Measurements from ENCODE around the gene GNPTAB. TPM values are rescaled to one million over a fixed set of nuclear protein-coding genes. Genes with fewer than 3 reads are reported as not detected.

Gene GNPTAB
- total and polyA plus RNA-seq, 2 of the 4 experiments (the other 2 are of a cell fraction): 16.0 to 24.2 TPM

- ChIA-PET POLR2A (ENCODE audit: unreplicated experiment) (interaction anchor here (0.5 to 1.0 kb wide), 2 partner anchors 14 to 459 kb away, joined by 6 to 18 read pairs; no protein-coding TSS in a partner anchor), CTCF (interaction anchor here (1.3 kb wide), 1 partner anchor 13 kb away, joined by 3 read pairs; no protein-coding TSS in a partner anchor)
- no peaks in the 10 kb centered on the region for H3K9me3 ChIP-seq (ENCODE audit: control insufficient read depth, insufficient read depth, low read length)
- H2AK9ac ChIP-seq (replicated peaks; ENCODE audit: low read depth, low read length, poor library complexity): peak overlapping the region; percentile 96
- peak overlapping the region; percentile 99 for H3K27ac ChIP-seq (ENCODE audit: insufficient read depth, low read length)
- H3K36me3 ChIP-seq (ENCODE audit: control insufficient read depth, insufficient read depth, low read length): peaks cover 7% of the 10 kb centered on the region; the same call in 1 of the 2 replicates
- peak overlapping the region; percentile 99 for H3K14ac ChIP-seq (replicated peaks; ENCODE audit: low read depth, low read length)
- ATAC-seq (ENCODE audit: low read depth): peak; percentile 36
- H3K56ac ChIP-seq (ENCODE audit: extremely low read depth, insufficient read depth, low read length): peak overlapping the region; percentile 80
- DNase-seq: no peak
- peak overlapping the region; percentile 69 to 92 for H4K8ac ChIP-seq (ENCODE audit: low read depth in 2 of 2, low read length in 2 of 2)
- no TSS peak for BruUV-seq (replicated peaks)
- no peaks in the 10 kb centered on the region for H3K27me3 ChIP-seq (ENCODE audit: control insufficient read depth, insufficient read depth, low read length)
- intact Hi-C loops (cut with micrococcal nuclease): loop anchor here (2.0 kb wide), 1 partner anchor 15 kb away; no protein-coding TSS in a partner anchor
- peak overlapping the region; percentile 90 for H2AK5ac ChIP-seq (ENCODE audit: low read depth, low read length)
- peak overlapping the region; percentile 64 for H2BK20ac ChIP-seq (ENCODE audit: low read depth, low read length)
- H3K23ac ChIP-seq (ENCODE audit: low read depth, low read length): peak overlapping the region; percentile 97
- peaks cover 1% of the 10 kb centered on the region for H3K4me1 ChIP-seq (ENCODE audit: control insufficient read depth, insufficient read depth, low read length)
- TF ChIP-seq FOS (IDR thresholded peaks at IDR 0.05; ENCODE audit: low read depth, low read length) (no peak), CEBPB (IDR thresholded peaks at IDR 0.05; ENCODE audit: low read depth, low read length) (no peak), POLR2A (IDR thresholded peaks at IDR 0.05; ENCODE audit: low read depth, low read length) (no peak), BHLHE40 (IDR thresholded peaks at IDR 0.05; ENCODE audit: low read depth, low read length) (no peak), MXI1 (IDR thresholded peaks at IDR 0.05; ENCODE audit: borderline replicate concordance, low read depth, low read length) (no peak), RAD21 (IDR thresholded peaks at IDR 0.05; ENCODE audit: low read length) (no peak), NFE2L2 (IDR thresholded peaks at IDR 0.05; ENCODE audit: low read depth, low read length) (no peak), RCOR1 (IDR thresholded peaks at IDR 0.05; ENCODE audit: insufficient replicate concordance, low read length) (no peak), USF2 (IDR thresholded peaks at IDR 0.05; ENCODE audit: low read depth, low read length) (no peak), MAZ (IDR thresholded peaks at IDR 0.05; ENCODE audit: borderline replicate concordance, low read depth, low read length) (no peak), SMC3 (IDR thresholded peaks at IDR 0.05; ENCODE audit: low read depth, low read length) (no peak), CHD1 (IDR thresholded peaks at IDR 0.05; ENCODE audit: low read depth, low read length) (no peak), RFX5 (IDR thresholded peaks at IDR 0.05; ENCODE audit: low read depth, low read length) (no peak), ELK1 (IDR thresholded peaks at IDR 0.05; ENCODE audit: borderline replicate concordance, low read depth, low read length) (no peak), MAFK (IDR thresholded peaks at IDR 0.05; ENCODE audit: low read depth, low read length) (no peak)
- TF ChIP-seq, protein P1, sequence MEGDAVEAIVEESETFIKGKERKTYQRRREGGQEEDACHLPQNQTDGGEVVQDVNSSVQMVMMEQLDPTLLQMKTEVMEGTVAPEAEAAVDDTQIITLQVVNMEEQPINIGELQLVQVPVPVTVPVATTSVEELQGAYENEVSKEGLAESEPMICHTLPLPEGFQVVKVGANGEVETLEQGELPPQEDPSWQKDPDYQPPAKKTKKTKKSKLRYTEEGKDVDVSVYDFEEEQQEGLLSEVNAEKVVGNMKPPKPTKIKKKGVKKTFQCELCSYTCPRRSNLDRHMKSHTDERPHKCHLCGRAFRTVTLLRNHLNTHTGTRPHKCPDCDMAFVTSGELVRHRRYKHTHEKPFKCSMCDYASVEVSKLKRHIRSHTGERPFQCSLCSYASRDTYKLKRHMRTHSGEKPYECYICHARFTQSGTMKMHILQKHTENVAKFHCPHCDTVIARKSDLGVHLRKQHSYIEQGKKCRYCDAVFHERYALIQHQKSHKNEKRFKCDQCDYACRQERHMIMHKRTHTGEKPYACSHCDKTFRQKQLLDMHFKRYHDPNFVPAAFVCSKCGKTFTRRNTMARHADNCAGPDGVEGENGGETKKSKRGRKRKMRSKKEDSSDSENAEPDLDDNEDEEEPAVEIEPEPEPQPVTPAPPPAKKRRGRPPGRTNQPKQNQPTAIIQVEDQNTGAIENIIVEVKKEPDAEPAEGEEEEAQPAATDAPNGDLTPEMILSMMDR (conservative IDR thresholded peaks at IDR 0.05; ENCODE audit: low read depth, low read length): no peak
- in situ Hi-C loops (cut with MboI; ENCODE audit: low sequenced_read_pairs): no loop called here
- WGBS, 2 experiments (ENCODE audit: extremely low coverage in 2 of 2, insufficient read length in 1 of 2): 0% methylated on average over 4 of the region's 24 CpGs; no CpG with 5 or more reads in 1 of the 2 experiments
- H3K79me1 ChIP-seq (ENCODE audit: low read depth in 1 of 2, low read length in 2 of 2): peaks cover 20 to 47% of the 10 kb centered on the region in 2 experiments
- peak overlapping the region; percentile 98 for H3K9ac ChIP-seq (ENCODE audit: low read depth, low read length)
- peak overlapping the region; percentile 99 for H3K4me3 ChIP-seq (ENCODE audit: insufficient read depth, low read depth, low read length)
- peak overlapping the region; percentile 96 for H3K18ac ChIP-seq (ENCODE audit: low read depth, low read length)
- no peaks in the 10 kb centered on the region for H3K9me1 ChIP-seq (ENCODE audit: insufficient read depth, low read length)
- peak overlapping the region; percentile 97 for H4K5ac ChIP-seq (ENCODE audit: low read depth, low read length)
- peak overlapping the region; percentile 98 for H3K4me2 ChIP-seq (ENCODE audit: low read depth, low read length)
- dilution Hi-C loops (cut with HindIII; ENCODE audit: low sequenced_read_pairs, unreplicated experiment): no loop called here
- peak overlapping the region; percentile 77; the same call in 2 of the 3 replicates for H2BK15ac ChIP-seq (ENCODE audit: low read depth, low read length)
- peak overlapping the region; percentile 94 for H2AFZ ChIP-seq (replicated peaks; ENCODE audit: low read length, poor library complexity)
- peak overlapping the region; percentile 94 for H2BK120ac ChIP-seq (ENCODE audit: low read depth, low read length)
- peak overlapping the region; percentile 95 for H4K91ac ChIP-seq (ENCODE audit: insufficient read depth, low read depth, low read length)
- peak overlapping the region; percentile 99 for H3K4ac ChIP-seq (ENCODE audit: low read depth, low read length)
- peak overlapping the region; percentile 97 for H2BK5ac ChIP-seq (ENCODE audit: low read depth, low read length, poor library complexity, severe bottlenecking)
- no peaks in the 10 kb centered on the region for H4K20me1 ChIP-seq (ENCODE audit: insufficient read depth, low read length)
Observed at GRCh38 chr12:101877806-101878242, 47.1 kb upstream of the GNPTAB start.
